IgD-negative memory B cell (primary cell): ENCODE results near the gene GFOD1. TPM values are rescaled to one million over a fixed set of nuclear protein-coding genes. Genes with fewer than 3 reads are reported as not detected.

Source experiments
- H3K27ac Mint-ChIP-seq, 3 donors: one replicate each; pipeline ENCODE4 v1.8.0; 2020 to 2022; ENCODE audit warnings: mild to moderate bottlenecking in 3 of 3, mixed read lengths in 3 of 3, moderate library complexity in 1 of 3
- H3K27me3 Mint-ChIP-seq: one replicate; pipeline ENCODE4 v1.8.0; 2021; ENCODE audit warnings: mixed read lengths
- H3K36me3 Mint-ChIP-seq: one replicate; pipeline ENCODE4 v1.8.0; 2020; ENCODE audit warnings: mild to moderate bottlenecking, mixed read lengths
- H3K4me1 Mint-ChIP-seq, 3 donors: one replicate each; pipeline ENCODE4 v1.8.0; 2020 to 2022; ENCODE audit warnings: mixed read lengths in 3 of 3, mild to moderate bottlenecking in 1 of 3
- H3K4me3 Mint-ChIP-seq, 4 donors: one replicate each; pipeline ENCODE4 v1.8.0; 2020 to 2022; ENCODE audit warnings: mild to moderate bottlenecking in 4 of 4, mixed read lengths in 4 of 4, moderate library complexity in 3 of 4
- H3K9me3 Mint-ChIP-seq, 3 donors: one replicate each; pipeline ENCODE4 v1.8.0; 2020 to 2021; ENCODE audit warnings: mixed read lengths in 3 of 3, mild to moderate bottlenecking in 1 of 3
- polyA plus RNA-seq: library from polyadenylated mRNA; unstranded; fragments of 300-500 nt; fragmentation: Illumina TruSeq; gene quantifications from one replicate; pipeline ENCODE4 v1.2.3, GENCODE V29; 2021

Gene GFOD1
- polyA plus RNA-seq, 1 donor from 2014 or later = 10.9 TPM

DNA sequence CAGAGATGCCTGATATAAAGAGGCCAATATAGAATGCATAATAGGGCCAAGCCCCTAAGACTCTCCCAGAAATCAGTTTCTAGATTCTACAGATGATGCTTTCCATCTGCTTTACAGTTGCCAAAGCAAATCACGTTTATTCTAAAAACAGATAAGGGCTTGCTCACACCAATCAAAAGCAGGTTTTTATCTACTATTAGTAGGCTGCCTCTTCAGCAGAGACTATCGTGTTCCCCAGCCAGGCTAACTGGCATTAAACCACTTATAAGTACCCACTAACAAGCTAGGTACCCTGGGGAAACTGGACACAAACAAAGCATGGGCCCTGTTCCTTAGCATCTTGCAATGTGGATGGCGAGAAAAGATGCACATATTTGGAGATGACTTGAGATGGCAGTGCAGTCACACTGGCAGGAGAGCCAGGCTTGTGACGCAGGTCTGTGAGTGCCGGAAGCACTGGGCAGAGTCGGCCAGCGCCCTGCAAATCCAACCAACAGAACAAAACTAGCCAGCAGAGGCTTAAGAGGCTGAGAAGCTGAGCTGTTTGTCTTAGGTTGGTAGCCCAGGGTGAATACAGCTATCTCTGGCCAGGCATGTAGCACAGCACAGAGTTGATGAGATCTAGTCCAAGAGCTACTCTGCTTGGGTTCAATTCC is 73.4 kb downstream of the GFOD1 start:
- Mint-ChIP-seq H3K27ac (no peak overlapping the region), H3K4me1 (peaks cover 7 to 9% (median 8%) of the 10 kb centered on the region in 3 donors)

DNA sequence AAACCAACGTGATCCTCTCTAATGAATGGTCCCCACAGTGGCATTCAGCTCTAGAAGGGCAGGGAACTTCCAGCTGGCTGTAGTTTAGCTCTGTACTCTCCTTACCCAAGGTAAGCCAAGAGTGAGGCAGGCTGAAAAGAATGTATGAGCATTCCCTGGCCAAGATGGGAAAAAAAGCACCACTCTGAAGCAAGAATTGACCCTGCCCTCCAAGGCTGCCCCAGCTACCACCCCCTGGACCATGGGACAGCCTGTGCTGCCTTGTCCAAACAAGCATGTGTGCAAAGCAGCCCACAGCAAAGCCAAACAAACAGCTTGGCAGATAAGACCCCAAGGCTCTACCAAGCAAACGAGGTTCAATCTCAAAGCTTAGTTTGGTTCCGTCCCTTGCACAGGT is 73.9 kb downstream of the GFOD1 start:
- no peaks in the 10 kb centered on the region for H3K27me3 Mint-ChIP-seq
- peaks cover 4 to 8% (median 5%) of the 10 kb centered on the region in 3 donors for H3K4me1 Mint-ChIP-seq
- H3K36me3 Mint-ChIP-seq = peaks cover 5% of the 10 kb centered on the region
- no peaks in the 10 kb centered on the region for H3K9me3 Mint-ChIP-seq
- H3K4me3 Mint-ChIP-seq = no peak overlapping the region
- no peak overlapping the region for H3K27ac Mint-ChIP-seq

More for the DNA sequence above, 73.4 kb downstream of the GFOD1 start:
- Mint-ChIP-seq H3K27me3 (no peaks in the 10 kb centered on the region), H3K4me3 (no peak overlapping the region), H3K36me3 (peaks cover 5% of the 10 kb centered on the region), H3K9me3 (no peaks in the 10 kb centered on the region)

DNA sequence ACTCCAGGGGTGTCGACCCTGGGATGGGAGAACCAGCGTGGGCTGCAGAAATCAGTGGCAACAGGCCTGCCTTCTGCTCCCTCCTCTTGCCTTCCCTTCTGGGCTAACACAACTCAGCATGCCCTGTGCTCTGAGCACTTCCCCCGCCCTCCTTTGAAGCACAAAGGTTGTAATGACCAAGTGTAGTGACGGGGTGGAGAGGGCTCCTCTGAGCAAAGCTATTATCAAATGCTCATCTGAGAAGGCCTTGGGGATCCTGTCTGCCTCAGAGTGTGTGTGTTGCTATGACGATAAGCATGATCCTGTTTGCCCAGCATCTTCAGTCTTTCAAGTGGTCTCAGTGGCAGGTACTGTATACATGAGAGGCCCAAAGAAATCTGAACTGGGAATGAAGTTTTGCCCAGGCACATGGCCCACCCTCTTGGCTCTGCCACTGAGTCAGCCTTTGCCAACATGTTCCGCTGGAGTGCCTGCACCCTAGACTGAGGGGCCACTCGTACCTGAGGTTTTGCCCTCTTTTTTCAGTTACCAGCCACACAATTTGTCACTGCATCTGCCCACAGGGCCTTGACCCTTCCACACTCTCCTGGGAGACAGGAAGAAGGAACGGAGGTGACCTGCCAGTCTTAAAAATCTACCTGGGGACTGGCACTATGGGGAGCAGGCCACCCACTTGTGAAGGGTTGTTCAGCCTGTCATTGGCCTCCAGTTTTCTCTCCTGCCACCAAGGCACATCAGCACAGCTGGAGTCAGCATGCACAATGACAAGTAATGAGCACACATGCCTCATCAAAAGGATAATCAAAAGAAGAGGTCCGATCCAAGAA is 74.5 kb downstream of the GFOD1 start:
- no peak overlapping the region for H3K27ac Mint-ChIP-seq
- H3K4me1 Mint-ChIP-seq = peaks cover 2 to 8% (median 8%) of the 10 kb centered on the region in 3 donors
- H3K27me3 Mint-ChIP-seq = no peaks in the 10 kb centered on the region
- peaks cover 5% of the 10 kb centered on the region for H3K36me3 Mint-ChIP-seq
- no peak overlapping the region for H3K4me3 Mint-ChIP-seq
- H3K9me3 Mint-ChIP-seq = no peaks in the 10 kb centered on the region

DNA sequence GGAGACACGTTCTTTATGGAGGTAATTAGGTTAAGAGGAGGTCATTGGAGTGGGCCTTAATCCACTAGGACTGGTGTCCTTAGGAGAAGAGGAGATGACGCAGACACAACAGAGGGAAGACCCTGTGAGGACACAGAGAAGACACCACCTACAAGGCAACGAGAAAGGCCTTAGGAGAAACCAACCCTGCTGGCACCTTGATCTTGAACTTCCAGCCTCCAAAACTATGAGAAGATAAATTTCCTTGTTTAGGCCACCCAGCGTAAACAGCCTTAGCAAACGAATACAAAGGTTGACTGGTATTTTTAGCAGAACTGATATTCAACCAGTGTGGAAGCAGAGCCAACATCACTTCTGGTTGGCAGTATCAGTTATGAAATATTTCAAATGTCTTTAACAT is 75.2 kb downstream of the GFOD1 start:
- Mint-ChIP-seq H3K9me3 (no peaks in the 10 kb centered on the region), H3K4me3 (no peak overlapping the region), H3K4me1 (peaks cover 1 to 8% (median 8%) of the 10 kb centered on the region in 3 donors), H3K36me3 (peaks cover 5% of the 10 kb centered on the region), H3K27me3 (no peaks in the 10 kb centered on the region), H3K27ac (no peak overlapping the region)

DNA sequence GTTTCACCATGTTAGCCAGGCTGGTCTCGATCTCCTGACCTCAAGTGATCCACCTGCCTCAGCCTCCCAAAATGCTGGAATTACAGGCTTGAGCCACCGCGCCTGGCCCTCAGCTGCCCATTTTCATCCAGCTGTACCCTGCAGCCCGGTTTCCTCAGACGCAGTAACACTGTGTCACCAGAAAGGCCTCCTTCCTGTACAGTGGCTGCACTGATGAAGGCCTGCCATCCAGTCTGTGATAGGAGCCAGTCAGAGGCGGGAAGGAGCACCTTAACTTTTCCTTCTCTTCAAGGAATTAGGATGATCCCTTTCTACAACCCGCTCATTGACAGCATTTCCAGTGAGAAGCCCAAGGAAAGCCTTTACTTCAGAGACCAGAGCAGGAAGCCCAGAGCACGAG is 75.9 kb downstream of the GFOD1 start:
- no peak overlapping the region for H3K27ac Mint-ChIP-seq
- H3K27me3 Mint-ChIP-seq = no peaks in the 10 kb centered on the region
- no peak overlapping the region for H3K4me3 Mint-ChIP-seq
- no peaks in the 10 kb centered on the region for H3K9me3 Mint-ChIP-seq
- H3K36me3 Mint-ChIP-seq = peaks cover 9% of the 10 kb centered on the region
- H3K4me1 Mint-ChIP-seq = peaks cover 1 to 8% (median 8%) of the 10 kb centered on the region in 3 donors

DNA sequence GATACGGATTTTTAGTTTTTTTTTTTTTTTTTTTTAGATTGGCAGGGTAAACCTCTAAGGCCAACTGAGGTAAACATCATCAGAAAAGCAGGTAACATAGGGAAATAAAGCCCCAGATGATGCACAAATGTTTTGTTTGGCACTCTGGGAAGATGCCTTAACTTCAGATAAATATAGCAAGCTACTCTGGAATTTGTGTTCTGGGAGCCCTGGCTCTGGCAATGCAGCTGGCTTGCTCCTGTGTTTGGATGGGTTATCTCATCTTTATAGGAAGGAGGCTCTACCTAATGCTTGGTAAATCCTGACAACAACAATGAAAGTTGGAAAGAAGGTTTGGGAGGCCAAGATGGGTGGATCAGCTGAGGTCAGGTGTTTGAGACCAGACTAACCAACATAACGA is 77.4 kb downstream of the GFOD1 start:
- Mint-ChIP-seq H3K36me3 (peaks cover 7% of the 10 kb centered on the region), H3K27ac (no peak overlapping the region), H3K4me1 (peaks cover 1 to 8% (median 7%) of the 10 kb centered on the region in 3 donors), H3K27me3 (no peaks in the 10 kb centered on the region), H3K4me3 (no peak overlapping the region), H3K9me3 (no peaks in the 10 kb centered on the region)

DNA sequence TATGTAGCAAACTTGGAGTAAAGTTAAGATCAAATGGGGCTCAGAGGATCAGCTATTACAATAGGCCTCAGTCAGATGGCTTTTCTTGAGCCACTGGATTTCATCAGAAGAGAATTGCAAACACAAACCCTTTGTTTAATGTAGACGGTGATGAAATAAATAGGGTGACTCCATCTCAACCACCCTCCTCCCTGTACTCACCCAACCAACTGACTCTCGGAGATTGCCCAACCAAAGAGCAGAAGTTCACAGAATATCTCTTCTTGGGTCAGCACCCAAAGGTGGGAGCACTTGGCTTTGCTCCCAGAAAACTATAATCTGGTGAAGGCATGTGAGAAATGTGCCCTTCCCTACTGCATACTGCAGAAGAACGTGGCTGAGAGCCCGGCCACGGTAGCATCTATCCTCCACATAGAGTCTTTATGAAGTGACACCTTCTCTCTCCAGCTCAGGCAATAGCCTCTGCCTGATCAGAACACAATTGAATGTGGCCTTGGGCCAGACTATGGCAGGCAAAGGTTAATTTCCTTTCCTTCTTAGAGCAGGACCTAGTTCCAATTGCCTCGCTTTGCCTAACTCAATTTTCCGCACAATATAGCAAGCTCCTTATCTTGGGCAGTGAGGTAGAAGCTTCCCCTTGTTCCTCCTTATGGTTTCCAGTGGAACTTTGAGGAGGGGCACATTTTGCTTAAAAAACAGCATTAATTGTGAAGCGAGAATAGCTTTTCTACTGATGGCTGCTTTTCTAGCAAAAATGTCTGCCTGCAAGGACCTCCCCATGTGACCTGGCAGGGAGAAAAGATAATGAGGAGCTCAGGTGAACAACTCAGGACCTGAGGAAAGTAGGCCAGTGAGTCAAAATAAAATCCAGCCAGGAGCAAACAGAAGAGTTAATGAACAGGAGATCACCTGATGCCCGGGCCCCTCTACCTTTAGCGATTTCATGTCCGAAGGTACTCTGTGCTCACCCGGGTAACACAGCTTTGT is 79.4 kb downstream of the GFOD1 start:
- Mint-ChIP-seq H3K9me3 (no peaks in the 10 kb centered on the region), H3K36me3 (peaks cover 7% of the 10 kb centered on the region), H3K27ac (no peak overlapping the region), H3K4me1 (peaks cover 1 to 10% (median 8%) of the 10 kb centered on the region in 3 donors), H3K27me3 (no peaks in the 10 kb centered on the region), H3K4me3 (no peak overlapping the region)

DNA sequence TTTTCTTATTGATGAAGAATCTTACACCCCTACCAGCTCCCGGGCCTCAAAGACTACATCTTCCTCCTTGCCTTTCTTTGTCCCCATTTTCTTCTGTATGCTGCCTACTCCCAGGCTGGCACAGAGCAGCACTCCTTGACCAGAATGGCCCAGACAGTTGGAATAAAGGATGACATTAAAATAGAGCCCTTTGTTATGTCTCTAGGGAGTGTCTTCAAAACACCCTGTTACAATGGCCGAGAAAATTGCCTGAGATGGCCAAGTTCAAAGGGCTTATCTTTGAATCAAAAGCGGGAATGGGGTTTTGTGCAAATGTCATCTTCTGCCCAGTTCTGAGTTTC is 80.1 kb downstream of the GFOD1 start:
- Mint-ChIP-seq H3K36me3 (peaks cover 7% of the 10 kb centered on the region), H3K4me3 (no peak overlapping the region)

DNA sequence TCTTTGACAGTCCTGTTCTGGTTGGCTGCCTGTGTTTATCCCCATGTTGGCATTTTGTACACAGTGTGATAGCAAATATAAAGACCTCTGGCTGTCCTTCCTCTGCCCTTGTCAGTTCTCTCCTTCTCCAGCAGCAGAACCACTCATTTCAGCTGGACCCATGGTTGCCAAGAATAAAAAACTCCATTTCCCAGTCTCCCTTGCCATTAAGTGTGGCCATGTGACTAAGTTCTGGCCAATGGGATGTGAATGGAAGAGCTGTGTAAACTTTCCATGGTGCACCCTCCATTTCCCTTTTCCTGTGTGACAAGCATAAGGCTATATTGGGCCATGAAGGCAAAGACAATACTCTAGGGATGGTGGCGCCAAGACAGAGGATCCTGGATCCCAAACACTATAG is 80.6 kb downstream of the GFOD1 start:
- Mint-ChIP-seq H3K9me3 (no peaks in the 10 kb centered on the region), H3K36me3 (peaks cover 4% of the 10 kb centered on the region), H3K4me1 (peaks cover 5 to 13% (median 10%) of the 10 kb centered on the region in 3 donors), H3K27ac (peak overlapping the region in 1 of 3 donors; percentile 62), H3K27me3 (no peaks in the 10 kb centered on the region), H3K4me3 (no peak overlapping the region)

More for the DNA sequence above, 80.1 kb downstream of the GFOD1 start:
- Mint-ChIP-seq H3K27ac (no peak overlapping the region), H3K27me3 (no peaks in the 10 kb centered on the region), H3K9me3 (no peaks in the 10 kb centered on the region), H3K4me1 (peaks cover 1 to 10% (median 9%) of the 10 kb centered on the region in 3 donors)

DNA sequence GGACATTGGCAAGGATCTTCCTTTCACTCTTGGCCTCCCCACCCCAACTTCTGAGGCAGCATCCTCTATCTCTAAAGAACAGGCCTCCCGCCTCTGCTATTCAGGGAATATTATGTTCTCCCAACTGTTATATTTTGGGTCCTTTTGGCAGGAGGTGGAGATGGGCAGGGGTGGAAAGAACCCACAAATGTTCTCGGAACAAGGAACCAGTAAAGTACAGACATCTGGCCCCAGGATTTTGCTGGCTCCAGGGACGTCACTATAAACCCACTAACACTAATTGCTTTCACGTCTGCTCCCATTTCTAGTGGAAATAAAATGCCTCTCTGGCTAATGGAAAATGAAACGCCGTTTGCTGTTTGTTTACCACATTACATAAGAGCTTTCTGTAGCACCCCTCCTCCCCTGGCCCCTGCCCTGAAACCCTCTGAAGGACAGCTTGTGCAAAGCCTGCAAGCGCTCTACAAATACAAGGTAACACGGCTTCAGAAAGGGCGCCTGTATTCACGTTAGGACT is 81.4 kb downstream of the GFOD1 start:
- Mint-ChIP-seq H3K27me3 (no peaks in the 10 kb centered on the region), H3K36me3 (peaks cover 4% of the 10 kb centered on the region), H3K9me3 (no peaks in the 10 kb centered on the region), H3K4me1 (peaks cover 8 to 16% (median 12%) of the 10 kb centered on the region in 3 donors), H3K4me3 (no peak overlapping the region), H3K27ac (no peak overlapping the region)

DNA sequence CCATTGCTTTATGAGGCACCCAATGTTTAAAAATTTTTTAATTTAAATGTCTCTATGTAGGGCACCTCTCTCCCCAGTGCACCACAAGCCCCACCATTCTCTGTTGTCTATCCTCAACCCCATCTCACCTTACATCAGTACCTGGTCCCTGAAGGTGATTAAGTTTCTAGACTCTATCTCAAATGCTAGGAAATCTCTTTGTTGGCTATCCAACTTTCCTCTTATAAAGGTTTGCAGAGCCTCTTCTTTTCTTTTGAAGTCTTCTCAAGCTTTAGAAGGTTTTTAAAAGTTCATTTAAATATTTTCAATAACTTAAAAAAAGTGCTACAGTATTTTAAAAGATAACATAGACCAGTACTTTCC is 82.5 kb downstream of the GFOD1 start:
- no peaks in the 10 kb centered on the region for H3K9me3 Mint-ChIP-seq
- peak overlapping the region in 1 of 3 donors; percentile 46 for H3K27ac Mint-ChIP-seq
- peaks cover 4% of the 10 kb centered on the region for H3K36me3 Mint-ChIP-seq
- H3K4me3 Mint-ChIP-seq = no peak overlapping the region
- H3K4me1 Mint-ChIP-seq = peaks cover 16 to 22% (median 16%) of the 10 kb centered on the region in 3 donors
- H3K27me3 Mint-ChIP-seq = no peaks in the 10 kb centered on the region

DNA sequence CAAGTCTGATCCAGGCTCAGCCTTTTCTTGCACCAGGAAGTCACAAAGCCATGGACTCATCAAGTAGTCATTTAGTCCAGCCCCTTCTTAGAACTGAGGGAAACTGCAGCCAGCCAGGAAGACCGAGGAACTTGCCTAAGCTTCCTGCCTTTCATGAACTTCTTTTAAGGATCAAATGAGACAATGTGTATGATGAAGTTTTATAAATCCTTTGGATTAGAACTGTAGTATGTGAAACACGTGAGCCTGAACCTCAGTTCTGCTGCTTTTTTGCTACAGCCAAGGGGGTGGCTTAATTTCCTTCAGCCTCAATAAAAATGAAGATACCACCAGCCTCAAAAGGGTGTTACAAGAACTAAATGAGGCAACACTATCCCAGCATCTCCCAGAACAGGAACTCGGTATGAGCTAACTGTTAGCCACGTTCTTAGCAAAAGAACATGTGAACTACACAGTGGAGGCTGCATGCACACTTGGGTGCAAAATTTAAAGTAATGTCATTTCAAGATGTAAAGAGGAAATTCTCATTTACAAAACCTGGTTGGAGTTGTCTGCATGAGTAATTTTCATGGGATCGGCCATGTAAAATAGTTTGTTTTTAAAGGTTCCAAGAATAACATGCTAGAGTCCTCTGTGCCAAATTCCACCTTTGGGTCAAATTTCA is 83.0 kb downstream of the GFOD1 start:
- H3K9me3 Mint-ChIP-seq = no peaks in the 10 kb centered on the region
- peaks cover 4% of the 10 kb centered on the region for H3K36me3 Mint-ChIP-seq
- H3K4me3 Mint-ChIP-seq = no peak overlapping the region
- H3K4me1 Mint-ChIP-seq = peaks cover 18 to 21% (median 21%) of the 10 kb centered on the region in 3 donors
- H3K27me3 Mint-ChIP-seq = no peaks in the 10 kb centered on the region
- H3K27ac Mint-ChIP-seq = peak overlapping the region in 1 of 3 donors; percentile 46

DNA sequence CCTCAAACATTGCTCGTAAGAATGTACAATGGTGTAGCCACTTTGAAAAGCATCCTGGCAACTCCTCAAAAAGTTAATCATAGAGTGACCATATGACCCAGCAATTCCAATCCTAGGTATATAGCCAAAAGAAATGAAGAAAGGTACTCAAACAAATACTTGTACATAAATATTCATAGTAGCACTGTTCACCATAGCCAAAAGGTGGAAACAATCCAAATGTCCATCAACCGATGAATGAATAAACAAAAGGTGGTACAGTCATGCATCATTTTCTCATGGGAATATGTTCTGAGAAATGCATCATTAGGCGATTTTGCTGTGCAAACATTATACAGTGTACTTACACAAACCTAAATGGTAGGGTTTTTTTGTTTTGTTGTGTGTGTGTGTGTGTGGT is 84.7 kb downstream of the GFOD1 start:
- H3K4me3 Mint-ChIP-seq = no peak overlapping the region
- H3K27ac Mint-ChIP-seq = no peak overlapping the region
- peaks cover 4% of the 10 kb centered on the region for H3K36me3 Mint-ChIP-seq
- no peaks in the 10 kb centered on the region for H3K27me3 Mint-ChIP-seq
- H3K4me1 Mint-ChIP-seq = peaks cover 19 to 26% (median 26%) of the 10 kb centered on the region in 3 donors
- no peaks in the 10 kb centered on the region for H3K9me3 Mint-ChIP-seq

DNA sequence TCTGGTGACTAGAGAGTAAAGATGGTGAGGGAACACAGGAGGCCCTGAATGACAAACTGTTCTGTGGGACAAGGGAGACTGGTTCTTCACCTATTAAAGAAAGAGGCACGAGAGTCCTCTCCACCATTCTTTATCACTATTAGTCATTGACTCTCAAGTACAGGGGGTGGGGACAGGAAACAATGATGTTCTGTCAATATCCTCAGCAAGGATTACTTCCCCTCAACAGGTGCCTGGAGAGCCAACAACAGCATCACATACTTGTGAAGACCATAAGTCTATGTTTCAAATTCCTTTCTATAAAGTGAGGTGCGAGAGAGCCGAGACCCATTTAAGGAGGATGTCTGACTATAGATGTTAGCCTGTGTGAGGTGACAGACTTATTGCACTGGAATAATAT is 86.6 kb downstream of the GFOD1 start:
- Mint-ChIP-seq H3K9me3 (no peaks in the 10 kb centered on the region), H3K27me3 (no peaks in the 10 kb centered on the region), H3K4me1 (peaks cover 38 to 45% (median 44%) of the 10 kb centered on the region in 3 donors), H3K27ac (peak overlapping the region; percentile 7 to 37 (median 31)), H3K4me3 (peak overlapping the region in 1 of 4 donors; percentile 42), H3K36me3 (no peaks in the 10 kb centered on the region)
